WI38 (cell line): ENCODE measurements around the gene SIN3A.
A peak's percentile ranks its signal among the peaks of the same experiment; 100 is the strongest.

Experiments used
- H3K4me3 ChIP-seq: 2 replicates; pipeline ENCODE4 v1.5.1; 2011; ENCODE audit warnings: low read depth, mild to moderate bottlenecking, control low read depth, low read length
- CTCF ChIP-seq: IDR thresholded peaks from 2 replicates; pipeline ENCODE4 v1.5.1; 2012; ENCODE audit warnings: low read depth, mild to moderate bottlenecking, control low read depth, low read length

The SIN3A gene

DNA sequence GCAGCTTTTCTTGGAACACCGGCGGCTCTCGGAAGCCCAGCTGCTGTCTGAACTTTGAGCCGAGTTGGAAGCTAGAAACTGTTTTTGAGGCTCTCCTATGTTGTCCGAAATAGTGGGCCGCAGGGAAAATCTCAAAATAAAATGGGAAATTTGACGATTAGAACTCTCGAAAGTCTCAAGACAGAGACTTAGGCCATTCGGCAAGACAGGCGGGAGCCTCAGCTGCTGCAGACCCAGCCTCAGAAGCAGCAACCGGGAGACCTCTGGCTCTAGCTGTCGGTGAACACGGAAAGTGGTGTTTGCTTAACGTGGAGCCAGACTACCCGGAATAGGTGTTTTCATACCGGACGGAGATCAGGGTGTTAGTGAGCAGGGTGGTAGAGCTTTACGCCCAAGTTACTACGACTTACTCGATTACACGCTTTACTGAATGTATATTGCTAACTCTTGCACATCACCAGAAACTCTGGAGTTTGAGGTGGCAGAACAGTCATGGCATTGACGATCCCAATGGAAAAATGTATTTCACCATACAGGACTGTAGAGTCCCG, 82.7 kb downstream of the SIN3A start:
- peak overlapping the region; percentile 82 for H3K4me3 ChIP-seq
- no peak for TF ChIP-seq CTCF

DNA sequence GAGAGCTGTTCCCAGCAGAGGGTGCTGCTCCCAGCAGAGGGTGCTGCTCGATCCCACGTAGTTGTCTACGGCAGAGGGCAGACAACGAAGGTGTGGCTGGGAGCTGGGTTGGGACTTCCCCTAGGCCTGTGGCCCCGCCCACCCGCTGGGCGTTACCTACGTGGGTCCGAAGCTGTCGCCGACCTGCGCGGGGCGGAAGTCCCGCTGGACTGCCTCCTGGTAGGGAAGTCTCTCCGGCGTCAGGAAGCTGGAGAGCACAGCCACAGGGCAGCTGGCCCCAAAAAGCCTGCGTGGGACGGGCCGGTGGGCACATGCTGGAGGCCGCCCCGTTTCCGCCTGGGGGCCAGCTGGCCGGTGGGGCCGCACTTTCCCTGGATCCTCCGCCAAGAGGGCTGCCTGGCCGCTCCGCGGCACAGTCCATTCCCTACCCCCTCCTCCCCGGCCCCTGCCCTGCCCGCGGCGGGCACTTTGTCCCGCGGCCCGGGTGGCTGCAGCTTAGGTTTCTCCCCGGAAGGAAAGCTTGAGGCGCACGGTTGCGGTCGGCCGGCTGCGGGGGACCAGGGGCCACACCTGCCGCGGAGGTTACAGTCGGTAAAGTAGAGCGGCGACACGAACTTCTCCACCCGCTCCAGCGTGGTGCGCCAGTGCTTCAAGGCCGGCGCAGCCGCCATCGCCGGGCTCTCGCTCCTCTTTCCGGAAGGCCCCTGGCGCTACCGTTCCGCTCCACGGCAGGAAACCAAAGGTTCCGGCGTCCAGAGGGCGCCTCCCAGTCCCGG, 83.4 kb downstream of the SIN3A start, which contains the start of gene MAN2C1:
Gene MAN2C1 (minus strand): TSS at position 695 of the 776 bp plus-strand sequence. CDS start 24 bp downstream, at position 671.
- TF ChIP-seq CTCF = peak; percentile 50; the same call in 1 of the 2 replicates
- peak within 1 kb of the TSS; percentile 82 for H3K4me3 ChIP-seq

DNA sequence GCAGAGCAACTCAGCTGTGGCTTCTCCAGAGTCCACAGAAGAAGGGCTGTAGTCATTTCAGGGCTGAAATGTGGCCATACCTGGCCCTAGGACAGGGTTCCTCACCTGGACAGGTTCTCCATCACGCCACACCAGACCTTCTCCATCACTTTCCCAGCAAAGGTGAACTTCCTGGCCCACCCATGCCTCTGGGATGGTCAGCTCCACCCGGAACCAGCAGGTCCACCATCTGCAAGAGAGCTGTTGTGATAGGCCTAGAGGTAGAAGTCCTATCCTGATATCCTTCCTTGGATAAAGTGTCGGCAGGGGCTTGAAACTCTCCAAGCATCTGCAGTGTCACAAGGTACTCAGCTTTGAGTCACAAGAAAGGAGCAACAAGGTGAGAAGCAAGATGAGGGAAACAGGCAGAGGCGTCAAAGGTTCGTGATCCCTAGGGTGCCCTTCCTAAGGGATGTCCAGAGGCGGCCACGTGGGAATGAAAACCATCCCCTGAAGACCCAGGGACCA, 84.0 kb downstream of the SIN3A start:
- TF ChIP-seq CTCF = no peak; the same call in 1 of the 2 replicates
- H3K4me3 ChIP-seq = peak overlapping the region; percentile 82

DNA sequence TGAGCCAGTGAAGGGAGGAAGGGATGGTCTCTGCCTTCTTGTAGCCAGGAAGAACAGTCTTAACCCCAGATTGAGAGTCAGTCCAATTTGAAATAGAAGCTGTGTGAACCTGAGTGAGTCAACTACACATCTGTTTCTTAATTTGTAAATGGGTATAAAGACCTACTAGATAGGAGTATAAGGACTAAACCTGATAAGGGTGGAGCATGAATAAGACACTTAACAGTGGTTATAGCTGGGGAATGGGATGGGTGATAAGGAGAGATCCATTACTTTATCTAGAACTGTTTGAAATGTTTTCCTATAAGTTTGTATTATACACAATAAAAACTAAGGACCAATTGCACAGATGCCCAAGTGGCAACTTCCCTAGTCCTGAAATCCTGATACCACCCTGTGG, 84.5 kb downstream of the SIN3A start:
- no peak overlapping the region for H3K4me3 ChIP-seq
- no peak for TF ChIP-seq CTCF

- no peak overlapping the region for H3K4me3 ChIP-seq
- TF ChIP-seq CTCF = no peak
These were observed 85.3 kb downstream of the SIN3A start for GRCh38 chr15:75366163-75366562.

DNA sequence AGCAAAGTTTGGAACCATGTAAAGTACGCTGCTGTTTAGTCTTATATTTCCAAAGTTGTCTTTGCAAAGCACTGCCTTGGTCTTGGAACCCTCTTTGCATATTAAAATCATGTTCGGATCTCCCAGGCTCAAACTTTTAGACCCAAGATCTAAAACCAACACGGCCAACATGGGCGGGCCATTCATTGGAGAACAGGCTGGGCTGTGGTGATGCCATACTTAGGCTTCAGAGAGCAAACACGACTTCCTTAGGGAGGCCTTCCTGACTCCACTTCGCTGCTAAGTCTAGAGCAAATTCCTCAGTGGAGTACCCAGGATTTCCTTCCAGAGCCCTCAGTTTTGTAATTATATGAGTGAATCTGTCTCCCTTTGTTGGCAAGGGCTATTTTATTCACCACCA, 86.6 kb downstream of the SIN3A start:
- H3K4me3 ChIP-seq = no peak overlapping the region
- TF ChIP-seq CTCF = no peak

DNA sequence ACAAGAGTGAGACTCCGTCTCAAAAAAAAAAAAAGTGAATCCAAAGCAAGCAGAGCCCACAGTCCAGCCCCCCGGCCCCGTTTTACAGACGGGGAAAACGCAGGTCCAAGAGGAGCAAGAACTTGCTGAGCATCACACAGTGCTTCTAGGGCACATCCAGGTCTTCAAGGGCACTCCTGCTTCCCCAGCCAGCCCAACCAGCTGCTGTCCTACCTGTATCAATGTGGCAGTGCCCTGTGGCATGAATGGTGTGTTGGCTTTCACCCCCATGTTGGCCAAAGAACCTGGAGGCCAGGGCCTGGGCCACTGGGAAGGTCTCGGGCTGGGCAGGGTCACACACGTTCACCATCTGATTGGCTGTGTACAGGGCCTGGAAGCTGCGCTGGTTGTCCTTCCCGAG, 87.7 kb downstream of the SIN3A start:
- H3K4me3 ChIP-seq = no peak overlapping the region
- no peak for TF ChIP-seq CTCF
